GM12801 (cell line): Measurements from ENCODE around the gene TRAF2.

Experiments used
- TF ChIP-seq, protein P1 (sequence below): IDR thresholded peaks from one replicate; pipeline ENCODE4 v1.5.1; 2011; ENCODE audit warnings: control low read depth; ENCODE audit not compliant: insufficient read length; ENCODE audit errors: extremely low read depth

TRAF2 gene

GRCh38 chr9:136946228-136947027 is 60.1 kb downstream of the TRAF2 start:
- TF ChIP-seq, protein P1, sequence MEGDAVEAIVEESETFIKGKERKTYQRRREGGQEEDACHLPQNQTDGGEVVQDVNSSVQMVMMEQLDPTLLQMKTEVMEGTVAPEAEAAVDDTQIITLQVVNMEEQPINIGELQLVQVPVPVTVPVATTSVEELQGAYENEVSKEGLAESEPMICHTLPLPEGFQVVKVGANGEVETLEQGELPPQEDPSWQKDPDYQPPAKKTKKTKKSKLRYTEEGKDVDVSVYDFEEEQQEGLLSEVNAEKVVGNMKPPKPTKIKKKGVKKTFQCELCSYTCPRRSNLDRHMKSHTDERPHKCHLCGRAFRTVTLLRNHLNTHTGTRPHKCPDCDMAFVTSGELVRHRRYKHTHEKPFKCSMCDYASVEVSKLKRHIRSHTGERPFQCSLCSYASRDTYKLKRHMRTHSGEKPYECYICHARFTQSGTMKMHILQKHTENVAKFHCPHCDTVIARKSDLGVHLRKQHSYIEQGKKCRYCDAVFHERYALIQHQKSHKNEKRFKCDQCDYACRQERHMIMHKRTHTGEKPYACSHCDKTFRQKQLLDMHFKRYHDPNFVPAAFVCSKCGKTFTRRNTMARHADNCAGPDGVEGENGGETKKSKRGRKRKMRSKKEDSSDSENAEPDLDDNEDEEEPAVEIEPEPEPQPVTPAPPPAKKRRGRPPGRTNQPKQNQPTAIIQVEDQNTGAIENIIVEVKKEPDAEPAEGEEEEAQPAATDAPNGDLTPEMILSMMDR: no peak

DNA sequence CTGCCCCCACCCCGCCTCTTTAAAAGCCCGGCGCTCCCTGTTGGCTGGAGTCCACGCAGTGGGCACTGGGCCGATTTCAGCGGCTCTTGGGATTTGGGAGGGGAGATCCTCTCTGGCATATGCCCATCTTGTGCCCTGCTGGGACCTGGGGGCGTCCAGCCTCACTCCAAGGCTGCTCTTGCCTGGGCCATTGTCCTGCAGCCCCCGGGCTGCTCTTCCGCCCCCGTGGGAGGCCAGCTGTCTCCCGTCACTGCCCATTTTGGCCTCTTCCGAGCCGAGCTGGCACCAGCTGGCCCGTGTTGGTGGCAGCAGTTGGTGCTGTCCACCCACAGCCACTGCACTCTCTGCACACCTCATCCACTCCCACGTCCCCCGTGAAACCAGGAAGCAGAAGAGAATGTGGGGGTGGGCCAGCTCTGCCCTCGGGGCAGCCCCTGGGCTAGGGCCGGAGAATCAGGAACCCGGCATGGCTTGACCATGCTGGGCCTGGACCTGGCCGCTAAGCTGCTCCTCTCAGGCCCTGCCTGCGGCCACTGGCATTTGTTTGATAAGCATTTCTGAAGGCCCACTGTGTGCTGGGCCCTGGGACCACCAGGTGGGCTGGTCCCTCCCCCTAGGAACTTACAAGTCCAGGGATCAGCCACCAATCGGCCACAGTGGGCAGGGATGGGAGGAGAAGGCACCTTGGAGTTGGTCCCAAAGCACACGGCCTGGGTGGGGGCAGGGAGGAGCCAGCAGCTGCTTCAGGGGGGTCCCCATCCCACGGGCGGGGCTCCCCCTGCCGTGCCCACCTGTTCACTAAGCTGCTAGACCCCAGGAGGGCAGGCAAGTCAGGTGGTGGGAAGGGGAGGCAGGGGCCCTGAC is 60.9 kb downstream of the TRAF2 start:
- TF ChIP-seq, protein P1: no peak

GRCh38 chr9:136947955-136948510 is 61.7 kb downstream of the TRAF2 start:
- TF ChIP-seq, protein P1: no peak

GRCh38 chr9:136949239-136949816 is 63.0 kb downstream of the TRAF2 start:
- TF ChIP-seq, protein P1: no peak

- TF ChIP-seq, protein P1: no peak
Observed at GRCh38 chr9:136949817-136950655, 63.7 kb downstream of the TRAF2 start.

DNA sequence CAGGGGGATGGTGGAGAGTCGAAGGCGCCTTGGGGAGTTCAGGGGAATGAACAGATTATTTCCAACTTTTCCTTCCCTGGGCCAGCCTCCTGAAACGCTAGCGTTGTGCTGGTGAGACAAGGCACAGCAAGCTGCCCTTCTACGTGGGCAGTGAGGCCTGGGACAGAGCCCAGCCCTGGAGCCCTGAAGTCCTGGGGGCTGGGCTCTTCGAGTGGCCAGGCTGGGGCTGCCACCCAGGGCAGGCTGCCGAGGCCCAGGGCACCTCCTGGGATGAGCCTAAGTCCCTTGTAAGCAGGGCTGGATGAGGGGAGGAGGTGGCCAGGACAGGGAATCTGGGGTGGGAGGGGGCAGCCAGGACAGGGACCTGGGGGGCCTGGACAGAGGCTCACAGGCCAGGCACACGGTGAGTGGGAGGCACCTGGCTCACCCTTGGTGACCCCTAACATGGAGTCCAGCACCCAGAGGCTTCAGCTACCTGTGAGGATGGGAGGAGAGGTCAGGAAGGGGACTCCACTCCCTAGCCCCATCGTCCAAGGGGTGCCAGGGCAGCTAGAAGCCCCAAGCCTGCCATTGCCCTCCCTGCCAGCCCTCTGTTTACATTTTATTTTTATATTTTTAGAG is 64.5 kb downstream of the TRAF2 start:
- TF ChIP-seq, protein P1: no peak
